GM06990 (cell line): Measurements from ENCODE around the gene TATDN3.

Experiments
- DNase-seq: peaks from one replicate; pipeline ENCODE4 v3.0.0-alpha.2; 2011; ENCODE audit not compliant: insufficient read length; ENCODE audit errors: extremely low read depth
- H3K27me3 ChIP-seq: replicated peaks from 2 replicates; pipeline ENCODE4 v1.6.0; 2011; ENCODE audit warnings: low read length; ENCODE audit not compliant: control insufficient read depth, insufficient read depth
- H3K36me3 ChIP-seq: 2 replicates; pipeline ENCODE4 v1.5.1; 2011; ENCODE audit warnings: low read length; ENCODE audit not compliant: control insufficient read depth, insufficient read depth
- H3K4me3 ChIP-seq: replicated peaks from 2 replicates; pipeline ENCODE4 v1.5.1; 2011; ENCODE audit warnings: low read depth, mild to moderate bottlenecking, control low read depth, low read length
- TF ChIP-seq, protein P1 (sequence below): IDR thresholded peaks from 2 replicates; pipeline ENCODE4 v1.5.1; 2011; ENCODE audit warnings: low read length, control low read depth, mild to moderate bottlenecking, inconsistent platforms; ENCODE audit not compliant: insufficient read depth, poor library complexity, severe bottlenecking

The TATDN3 gene

DNA sequence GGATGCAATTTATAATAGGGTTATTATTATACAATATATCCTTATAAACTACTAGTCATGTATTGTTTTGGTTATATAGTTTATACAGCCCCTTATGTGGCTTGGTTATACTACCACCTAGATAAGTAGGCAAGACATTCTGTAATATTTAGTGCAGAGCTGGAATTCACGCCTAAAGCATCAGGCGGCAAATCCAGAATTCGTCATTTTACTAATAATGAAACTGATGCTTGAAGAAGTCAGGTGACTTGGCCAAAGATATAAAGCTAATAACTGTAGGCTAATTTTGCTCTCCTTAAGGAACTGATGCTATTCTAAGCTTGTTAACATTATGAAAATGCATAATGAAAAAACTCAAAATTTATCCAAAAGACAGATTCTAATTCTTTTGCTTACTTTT is 10.9 kb upstream of the TATDN3 start:
- Histone ChIP-seq H3K36me3 (no peaks in the 10 kb centered on the region; the same call in 1 of the 2 replicates), H3K4me3 (no peak overlapping the region), H3K27me3 (no peaks in the 10 kb centered on the region)
- TF ChIP-seq, protein P1, sequence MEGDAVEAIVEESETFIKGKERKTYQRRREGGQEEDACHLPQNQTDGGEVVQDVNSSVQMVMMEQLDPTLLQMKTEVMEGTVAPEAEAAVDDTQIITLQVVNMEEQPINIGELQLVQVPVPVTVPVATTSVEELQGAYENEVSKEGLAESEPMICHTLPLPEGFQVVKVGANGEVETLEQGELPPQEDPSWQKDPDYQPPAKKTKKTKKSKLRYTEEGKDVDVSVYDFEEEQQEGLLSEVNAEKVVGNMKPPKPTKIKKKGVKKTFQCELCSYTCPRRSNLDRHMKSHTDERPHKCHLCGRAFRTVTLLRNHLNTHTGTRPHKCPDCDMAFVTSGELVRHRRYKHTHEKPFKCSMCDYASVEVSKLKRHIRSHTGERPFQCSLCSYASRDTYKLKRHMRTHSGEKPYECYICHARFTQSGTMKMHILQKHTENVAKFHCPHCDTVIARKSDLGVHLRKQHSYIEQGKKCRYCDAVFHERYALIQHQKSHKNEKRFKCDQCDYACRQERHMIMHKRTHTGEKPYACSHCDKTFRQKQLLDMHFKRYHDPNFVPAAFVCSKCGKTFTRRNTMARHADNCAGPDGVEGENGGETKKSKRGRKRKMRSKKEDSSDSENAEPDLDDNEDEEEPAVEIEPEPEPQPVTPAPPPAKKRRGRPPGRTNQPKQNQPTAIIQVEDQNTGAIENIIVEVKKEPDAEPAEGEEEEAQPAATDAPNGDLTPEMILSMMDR: no peak
- DNase-seq: no peak

DNA sequence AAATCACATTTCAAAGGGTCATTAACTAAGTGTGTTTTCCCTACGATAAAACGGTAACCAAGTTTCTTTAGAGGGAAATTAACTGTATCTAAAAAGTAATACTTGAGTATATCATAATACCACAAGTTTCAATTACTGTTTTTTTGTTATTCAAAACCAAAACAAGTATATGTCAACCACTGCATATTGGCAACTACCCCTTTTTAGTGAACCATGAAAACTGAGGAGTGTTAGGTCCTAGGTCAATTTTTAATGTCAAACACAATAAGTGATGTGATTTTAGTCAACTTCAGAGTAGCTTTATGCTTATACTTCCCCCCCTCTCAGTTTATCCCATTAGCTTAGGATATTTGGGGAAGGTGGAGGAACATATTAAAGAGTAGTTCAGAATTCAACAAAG is 10.5 kb upstream of the TATDN3 start:
- TF ChIP-seq, protein P1: no peak
- Histone ChIP-seq H3K27me3 (no peaks in the 10 kb centered on the region), H3K36me3 (no peaks in the 10 kb centered on the region; the same call in 1 of the 2 replicates), H3K4me3 (no peak overlapping the region)
- DNase-seq: no peak

DNA sequence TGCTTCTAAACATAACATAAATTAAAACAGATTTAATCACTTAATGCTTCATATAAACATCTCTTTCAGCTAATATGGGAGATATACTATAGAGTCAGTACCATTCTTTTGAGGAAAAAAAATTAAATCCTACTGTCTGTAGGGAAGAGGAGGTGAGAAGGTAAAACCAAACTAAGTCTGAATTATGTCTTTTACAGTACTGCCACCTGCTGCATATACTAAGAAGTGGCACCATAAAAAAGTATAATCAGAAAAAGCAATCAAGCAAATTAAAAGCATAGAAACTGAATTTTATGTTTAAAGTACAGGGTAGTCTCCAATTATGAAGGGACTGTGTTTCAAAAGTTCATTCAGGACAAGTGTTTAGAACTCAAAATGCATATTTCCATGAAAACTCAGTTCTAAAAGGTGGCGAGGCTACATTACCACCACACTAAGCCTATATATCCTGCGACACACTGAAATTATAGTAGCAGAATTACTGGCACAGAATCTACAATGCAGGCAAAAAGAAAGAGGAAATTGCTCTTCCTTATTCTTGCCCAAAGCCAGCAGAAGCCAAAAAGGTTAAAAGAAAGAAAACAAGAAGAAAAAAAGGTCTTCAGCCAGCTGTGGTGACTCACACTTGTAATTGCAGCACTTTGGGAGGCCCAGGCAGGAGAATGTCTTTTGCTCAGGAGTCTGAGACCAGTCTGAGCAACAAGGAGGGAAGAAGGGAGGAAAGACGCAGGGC is 9.1 kb upstream of the TATDN3 start:
- DNase-seq: no peak
- H3K27me3 ChIP-seq: no peaks in the 10 kb centered on the region
- TF ChIP-seq, protein P1: peak; percentile 57
- H3K4me3 ChIP-seq: no peak overlapping the region
- H3K36me3 ChIP-seq: peaks cover 2% of the 10 kb centered on the region

DNA sequence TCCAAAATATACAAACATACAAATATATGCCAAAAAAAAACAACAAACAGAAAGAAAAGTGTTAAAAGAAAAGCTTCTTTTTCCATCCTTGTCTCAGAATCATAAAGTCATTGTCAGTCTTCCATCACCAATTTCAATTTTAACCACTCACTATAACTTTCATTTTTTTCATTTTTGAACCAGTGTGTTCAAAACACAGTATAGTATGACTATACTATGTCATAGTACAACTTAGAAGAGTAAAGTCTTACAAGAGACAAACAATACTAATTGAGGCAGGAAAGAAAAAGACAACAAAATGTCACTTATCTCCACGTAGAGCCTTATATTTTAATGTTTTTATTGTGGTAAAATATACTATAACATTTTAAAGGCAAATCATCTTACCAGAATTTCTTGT is 7.7 kb upstream of the TATDN3 start:
- Histone ChIP-seq H3K36me3 (peaks cover 2% of the 10 kb centered on the region), H3K27me3 (no peaks in the 10 kb centered on the region), H3K4me3 (no peak overlapping the region)
- TF ChIP-seq, protein P1: no peak
- no peak for DNase-seq

DNA sequence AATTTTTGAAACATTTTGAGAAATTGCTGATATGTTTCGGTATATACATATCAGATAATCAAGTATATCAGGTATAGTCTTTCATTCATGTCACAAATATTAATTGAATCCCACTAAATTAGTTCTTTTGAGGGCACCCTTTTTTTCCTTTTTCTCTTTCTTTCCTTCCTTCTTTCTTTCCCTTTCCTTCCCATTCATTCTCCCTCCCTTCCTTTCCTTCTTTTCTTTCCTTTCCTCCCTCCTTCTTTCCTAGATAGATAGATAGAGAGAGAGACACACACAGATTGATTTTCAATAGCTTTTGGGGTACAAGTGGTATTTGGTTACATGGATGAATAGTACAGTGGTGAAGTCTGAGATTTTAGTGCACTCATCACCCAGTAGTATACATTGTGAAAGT is 5.8 kb upstream of the TATDN3 start:
- H3K4me3 ChIP-seq: no peak overlapping the region
- no peak for DNase-seq
- peaks cover 2% of the 10 kb centered on the region for H3K36me3 ChIP-seq
- no peaks in the 10 kb centered on the region for H3K27me3 ChIP-seq
- TF ChIP-seq, protein P1: no peak
